Measurements from ENCODE around the gene TTC39A. TPM values are rescaled to one million over a fixed set of nuclear protein-coding genes. Genes with fewer than 3 reads are reported as not detected.
A peak's percentile ranks its signal among the peaks of the same experiment; 100 is the strongest.

TTC39A gene
- total RNA-seq, 1 experiment from 2014 or later = 8.3 TPM

DNA sequence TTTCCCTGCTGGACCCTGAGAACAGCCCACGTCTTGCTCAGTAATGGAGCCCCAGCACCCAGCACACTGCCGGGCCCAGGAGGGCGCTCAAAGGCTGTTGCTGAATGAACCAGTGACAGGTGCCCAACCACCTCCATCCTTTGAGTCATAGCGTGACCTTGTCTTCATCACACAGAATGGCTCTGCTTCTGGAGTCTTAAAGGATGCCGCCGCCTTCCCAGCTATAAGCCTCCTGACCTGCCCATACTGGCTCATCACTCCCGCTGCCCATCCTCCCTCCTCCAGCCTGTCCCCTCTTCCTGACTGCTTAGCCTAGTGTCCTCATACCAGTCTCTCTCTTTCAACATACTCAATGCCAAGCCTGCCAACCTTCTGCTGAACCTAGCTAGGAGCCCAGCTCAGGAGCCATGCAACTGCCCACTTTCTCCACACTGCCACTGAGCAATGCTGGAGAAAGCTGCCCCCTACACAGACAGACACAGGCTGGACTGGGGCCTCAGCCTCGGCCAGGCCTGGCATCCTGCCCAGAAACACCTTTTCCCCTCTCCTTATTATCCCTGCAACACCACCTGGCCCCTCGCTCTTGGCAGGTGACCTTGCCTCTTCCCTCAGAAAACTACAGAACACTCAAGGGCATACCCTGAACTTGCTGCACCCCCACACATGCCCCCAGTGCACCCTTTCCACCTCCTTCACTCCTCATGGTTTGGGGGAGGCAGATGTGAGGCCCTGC is 14.1 kb downstream of the TTC39A start:
- H3K27ac ChIP-seq (ENCODE audit: low read length) = no peak overlapping the region
- ChIA-PET CTCF (no interaction called here), POLR2A (no interaction called here)
- H3K36me3 ChIP-seq (ENCODE audit: control insufficient read depth, insufficient read depth, low read length) = no peaks in the 10 kb centered on the region
- in situ Hi-C loops (cut with HindIII; ENCODE audit: low pct_unique_long_range_greater_than_20kb, low sequenced_read_pairs) (no loop called here), intact Hi-C loops (cut with micrococcal nuclease; ENCODE audit: unreplicated experiment) (no loop called here)
- TF ChIP-seq TCF7L2 (IDR thresholded peaks at IDR 0.05; ENCODE audit: low read depth, low read length) = no peak
- no peak for TF ChIP-seq SIN3A (IDR thresholded peaks at IDR 0.05; ENCODE audit: borderline replicate concordance, insufficient read depth, low read depth, low read length)
- BruUV-seq (replicated peaks) = no TSS peak
- no peak for DNase-seq (ENCODE audit: low read depth, low spot score)
- ATAC-seq = no peak
- H3K4me3 ChIP-seq (ENCODE audit: low read depth in 2 of 2, low read length in 2 of 2) = no peak overlapping the region
- H3K4me1 ChIP-seq (ENCODE audit: control insufficient read depth, insufficient read depth, low read length) = peaks cover 10% of the 10 kb centered on the region
- no peaks in the 10 kb centered on the region for H3K27me3 ChIP-seq (ENCODE audit: control insufficient read depth, insufficient read depth, low read length)
- no peaks in the 10 kb centered on the region for H3K9me3 ChIP-seq (ENCODE audit: control insufficient read depth, insufficient read depth, low read depth, low read length)

DNA sequence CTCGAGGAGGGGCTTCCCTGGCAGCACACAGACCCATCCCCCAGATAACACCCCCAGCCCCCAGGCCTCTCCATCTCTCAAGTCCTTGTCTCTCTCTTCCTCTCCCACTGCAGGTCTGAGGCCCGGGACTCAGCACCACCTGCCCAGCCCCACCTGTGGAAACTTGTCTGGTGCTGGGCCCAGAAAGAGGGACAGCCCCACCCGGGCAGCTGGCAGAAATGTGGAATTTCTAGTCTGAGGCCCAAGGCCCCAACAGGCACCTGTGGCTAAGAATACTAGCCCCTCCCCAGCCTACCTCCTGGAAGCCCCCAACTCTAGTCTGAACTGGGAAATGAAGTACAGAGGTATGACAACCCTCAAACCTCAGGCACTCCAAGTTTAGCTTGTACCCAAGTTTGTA is 15.4 kb downstream of the TTC39A start:
- H3K36me3 ChIP-seq (ENCODE audit: control insufficient read depth, insufficient read depth, low read length) = no peaks in the 10 kb centered on the region
- TF ChIP-seq TCF7L2 (IDR thresholded peaks at IDR 0.05; ENCODE audit: low read depth, low read length) (no peak), POLR2AphosphoS5 (IDR thresholded peaks at IDR 0.05; ENCODE audit: low read depth, low read length) (no peak)
- TF ChIP-seq, protein P1, sequence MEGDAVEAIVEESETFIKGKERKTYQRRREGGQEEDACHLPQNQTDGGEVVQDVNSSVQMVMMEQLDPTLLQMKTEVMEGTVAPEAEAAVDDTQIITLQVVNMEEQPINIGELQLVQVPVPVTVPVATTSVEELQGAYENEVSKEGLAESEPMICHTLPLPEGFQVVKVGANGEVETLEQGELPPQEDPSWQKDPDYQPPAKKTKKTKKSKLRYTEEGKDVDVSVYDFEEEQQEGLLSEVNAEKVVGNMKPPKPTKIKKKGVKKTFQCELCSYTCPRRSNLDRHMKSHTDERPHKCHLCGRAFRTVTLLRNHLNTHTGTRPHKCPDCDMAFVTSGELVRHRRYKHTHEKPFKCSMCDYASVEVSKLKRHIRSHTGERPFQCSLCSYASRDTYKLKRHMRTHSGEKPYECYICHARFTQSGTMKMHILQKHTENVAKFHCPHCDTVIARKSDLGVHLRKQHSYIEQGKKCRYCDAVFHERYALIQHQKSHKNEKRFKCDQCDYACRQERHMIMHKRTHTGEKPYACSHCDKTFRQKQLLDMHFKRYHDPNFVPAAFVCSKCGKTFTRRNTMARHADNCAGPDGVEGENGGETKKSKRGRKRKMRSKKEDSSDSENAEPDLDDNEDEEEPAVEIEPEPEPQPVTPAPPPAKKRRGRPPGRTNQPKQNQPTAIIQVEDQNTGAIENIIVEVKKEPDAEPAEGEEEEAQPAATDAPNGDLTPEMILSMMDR (IDR thresholded peaks at IDR 0.05) = no peak
- peaks cover 10% of the 10 kb centered on the region for H3K4me1 ChIP-seq (ENCODE audit: control insufficient read depth, insufficient read depth, low read length)
- intact Hi-C loops (cut with micrococcal nuclease; ENCODE audit: unreplicated experiment) = no loop called here
- DNase-seq (ENCODE audit: low read depth, low spot score) (no peak), ATAC-seq (no peak)
- in situ Hi-C loops (cut with HindIII; ENCODE audit: low pct_unique_long_range_greater_than_20kb, low sequenced_read_pairs) = no loop called here
- H3K27me3 ChIP-seq (ENCODE audit: control insufficient read depth, insufficient read depth, low read length) = no peaks in the 10 kb centered on the region
- POLR2A ChIA-PET = no interaction called here
- BruUV-seq (replicated peaks) = no TSS peak
- CTCF ChIA-PET = no interaction called here
- no peak overlapping the region for H3K27ac ChIP-seq (ENCODE audit: low read length)
- no peak overlapping the region for H3K4me3 ChIP-seq (ENCODE audit: low read depth in 2 of 2, low read length in 2 of 2)
- H3K9me3 ChIP-seq (ENCODE audit: control insufficient read depth, insufficient read depth, low read depth, low read length) = no peaks in the 10 kb centered on the region

DNA sequence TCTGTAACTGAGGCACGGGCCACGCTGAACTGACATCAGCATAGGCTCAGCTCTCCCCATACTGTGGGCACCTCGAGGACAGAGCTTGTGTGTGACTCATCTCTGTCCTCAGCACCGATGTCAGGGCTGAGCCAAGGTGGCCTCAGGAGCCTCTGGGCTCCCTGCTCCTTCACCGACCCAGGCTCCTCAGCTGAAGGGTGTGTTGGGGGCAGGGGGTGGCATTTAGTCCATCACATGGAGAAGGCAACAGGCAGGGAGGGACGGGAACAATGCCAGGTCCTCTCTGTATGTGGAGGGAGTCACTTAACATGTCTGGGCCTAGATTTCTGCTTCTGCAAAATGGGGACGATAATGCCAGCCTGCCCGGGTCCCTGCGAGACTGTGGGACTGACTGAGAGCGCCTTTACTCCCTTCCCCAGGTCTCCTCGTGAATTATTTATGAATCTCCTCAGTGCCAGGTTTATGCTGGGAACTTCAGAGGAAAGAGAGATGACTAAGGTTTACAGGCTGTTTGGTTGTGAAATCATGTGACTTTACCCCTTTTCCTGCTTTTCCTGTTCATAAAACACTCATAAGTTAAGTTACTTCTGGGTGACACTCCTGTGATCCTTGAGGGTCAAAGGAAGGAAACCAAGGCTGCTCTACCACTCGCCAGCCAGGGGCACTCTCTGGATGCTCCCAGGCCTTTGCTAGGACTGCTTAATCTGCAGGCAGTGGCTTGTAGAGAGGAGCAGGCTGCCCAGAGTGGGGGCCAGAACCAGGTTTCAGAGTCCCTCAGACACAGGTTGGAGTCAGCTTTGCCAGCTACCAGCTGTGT is 16.2 kb downstream of the TTC39A start:
- in situ Hi-C loops (cut with HindIII; ENCODE audit: low pct_unique_long_range_greater_than_20kb, low sequenced_read_pairs) = no loop called here
- ChIA-PET POLR2A (no interaction called here), CTCF (no interaction called here)
- Histone ChIP-seq H3K27ac (ENCODE audit: low read length) (peak overlapping the region; percentile 34), H3K36me3 (ENCODE audit: control insufficient read depth, insufficient read depth, low read length) (no peaks in the 10 kb centered on the region), H3K4me1 (ENCODE audit: control insufficient read depth, insufficient read depth, low read length) (peaks cover 10% of the 10 kb centered on the region), H3K4me3 (ENCODE audit: low read depth in 2 of 2, low read length in 2 of 2) (no peak overlapping the region), H3K9me3 (ENCODE audit: control insufficient read depth, insufficient read depth, low read depth, low read length) (no peaks in the 10 kb centered on the region), H3K27me3 (ENCODE audit: control insufficient read depth, insufficient read depth, low read length) (no peaks in the 10 kb centered on the region)
- BruUV-seq (replicated peaks) = no TSS peak
- DNase-seq (ENCODE audit: low read depth, low spot score) (no peak), ATAC-seq (peak; percentile 58)
- no peak for TF ChIP-seq TCF7L2 (IDR thresholded peaks at IDR 0.05; ENCODE audit: low read depth, low read length)
- no peak for TF ChIP-seq SIN3A (IDR thresholded peaks at IDR 0.05; ENCODE audit: borderline replicate concordance, insufficient read depth, low read depth, low read length)
- TF ChIP-seq, protein P2, sequence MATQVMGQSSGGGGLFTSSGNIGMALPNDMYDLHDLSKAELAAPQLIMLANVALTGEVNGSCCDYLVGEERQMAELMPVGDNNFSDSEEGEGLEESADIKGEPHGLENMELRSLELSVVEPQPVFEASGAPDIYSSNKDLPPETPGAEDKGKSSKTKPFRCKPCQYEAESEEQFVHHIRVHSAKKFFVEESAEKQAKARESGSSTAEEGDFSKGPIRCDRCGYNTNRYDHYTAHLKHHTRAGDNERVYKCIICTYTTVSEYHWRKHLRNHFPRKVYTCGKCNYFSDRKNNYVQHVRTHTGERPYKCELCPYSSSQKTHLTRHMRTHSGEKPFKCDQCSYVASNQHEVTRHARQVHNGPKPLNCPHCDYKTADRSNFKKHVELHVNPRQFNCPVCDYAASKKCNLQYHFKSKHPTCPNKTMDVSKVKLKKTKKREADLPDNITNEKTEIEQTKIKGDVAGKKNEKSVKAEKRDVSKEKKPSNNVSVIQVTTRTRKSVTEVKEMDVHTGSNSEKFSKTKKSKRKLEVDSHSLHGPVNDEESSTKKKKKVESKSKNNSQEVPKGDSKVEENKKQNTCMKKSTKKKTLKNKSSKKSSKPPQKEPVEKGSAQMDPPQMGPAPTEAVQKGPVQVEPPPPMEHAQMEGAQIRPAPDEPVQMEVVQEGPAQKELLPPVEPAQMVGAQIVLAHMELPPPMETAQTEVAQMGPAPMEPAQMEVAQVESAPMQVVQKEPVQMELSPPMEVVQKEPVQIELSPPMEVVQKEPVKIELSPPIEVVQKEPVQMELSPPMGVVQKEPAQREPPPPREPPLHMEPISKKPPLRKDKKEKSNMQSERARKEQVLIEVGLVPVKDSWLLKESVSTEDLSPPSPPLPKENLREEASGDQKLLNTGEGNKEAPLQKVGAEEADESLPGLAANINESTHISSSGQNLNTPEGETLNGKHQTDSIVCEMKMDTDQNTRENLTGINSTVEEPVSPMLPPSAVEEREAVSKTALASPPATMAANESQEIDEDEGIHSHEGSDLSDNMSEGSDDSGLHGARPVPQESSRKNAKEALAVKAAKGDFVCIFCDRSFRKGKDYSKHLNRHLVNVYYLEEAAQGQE (IDR thresholded peaks at IDR 0.05; ENCODE audit: insufficient read depth in 1 of 2, low read depth in 2 of 2, low read length in 1 of 2) = no peak
- intact Hi-C loops (cut with micrococcal nuclease; ENCODE audit: unreplicated experiment) = no loop called here

All from Panc1 (cell line).